ENCODE results near the gene HPCAL1.

The HPCAL1 gene

GRCh38 chr2:10375570-10376281 is 73.0 kb downstream of the HPCAL1 start:
- peak overlapping the region; percentile 30 for H3K27ac Mint-ChIP-seq
- H3K36me3 Mint-ChIP-seq (ENCODE audit: low read depth): peaks cover 39% of the 10 kb centered on the region
- intact Hi-C loops (cut with micrococcal nuclease): no loop called here
- peaks cover 66% of the 10 kb centered on the region for H3K4me1 Mint-ChIP-seq (ENCODE audit: low read depth)
- H3K9me3 Mint-ChIP-seq: no peaks in the 10 kb centered on the region
- H3K27me3 Mint-ChIP-seq: no peaks in the 10 kb centered on the region
- H3K4me3 Mint-ChIP-seq: no peak overlapping the region

DNA sequence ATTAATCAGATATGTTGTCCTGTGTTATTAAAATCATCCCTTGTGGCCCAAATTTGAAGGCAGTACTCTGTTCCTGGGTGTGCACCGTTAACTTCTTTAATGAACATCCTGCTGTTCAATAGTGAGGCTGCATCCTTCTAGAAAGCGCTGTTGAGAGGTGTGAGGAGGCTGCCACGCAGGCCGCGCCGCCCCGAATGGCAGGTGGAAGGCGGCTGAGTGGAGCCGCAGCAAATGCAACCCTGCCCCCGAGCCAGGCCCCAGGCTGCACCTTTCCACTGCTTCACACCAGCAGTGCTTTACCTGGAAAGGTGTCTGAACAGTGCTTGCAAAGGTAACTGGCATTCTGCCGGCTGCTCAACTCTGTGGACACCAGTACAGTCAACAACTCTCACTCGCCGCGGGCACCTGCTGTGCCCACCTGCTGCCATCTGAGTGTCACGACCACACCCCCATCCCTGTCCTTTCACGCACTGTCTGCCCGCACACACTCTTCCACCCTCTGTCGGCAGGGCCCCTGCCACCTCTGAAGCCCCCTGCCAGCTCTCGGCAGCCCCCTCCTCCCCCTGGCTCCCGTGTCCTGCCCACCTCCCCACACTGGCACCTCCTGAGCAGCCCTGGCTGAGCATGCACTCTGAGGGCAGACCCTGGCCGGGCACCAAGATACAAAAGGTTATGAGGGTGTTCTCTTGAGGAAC is 74.5 kb downstream of the HPCAL1 start:
- H3K27ac Mint-ChIP-seq: no peak overlapping the region
- no peaks in the 10 kb centered on the region for H3K27me3 Mint-ChIP-seq
- H3K9me3 Mint-ChIP-seq: no peaks in the 10 kb centered on the region

GRCh38 chr2:10377747-10378085 is 75.0 kb downstream of the HPCAL1 start:
- H3K27me3 Mint-ChIP-seq: no peaks in the 10 kb centered on the region
- H3K36me3 Mint-ChIP-seq (ENCODE audit: low read depth): peaks cover 38% of the 10 kb centered on the region
- H3K4me1 Mint-ChIP-seq (ENCODE audit: low read depth): peaks cover 80% of the 10 kb centered on the region
- intact Hi-C loops (cut with micrococcal nuclease): no loop called here
- no peaks in the 10 kb centered on the region for H3K9me3 Mint-ChIP-seq
- no peak overlapping the region for H3K4me3 Mint-ChIP-seq
- H3K27ac Mint-ChIP-seq: no peak overlapping the region

More for the DNA sequence above, 74.5 kb downstream of the HPCAL1 start:
- Mint-ChIP-seq H3K4me3 (no peak overlapping the region), H3K4me1 (ENCODE audit: low read depth) (peaks cover 75% of the 10 kb centered on the region), H3K36me3 (ENCODE audit: low read depth) (peaks cover 43% of the 10 kb centered on the region)
- intact Hi-C loops (cut with micrococcal nuclease): no loop called here

DNA sequence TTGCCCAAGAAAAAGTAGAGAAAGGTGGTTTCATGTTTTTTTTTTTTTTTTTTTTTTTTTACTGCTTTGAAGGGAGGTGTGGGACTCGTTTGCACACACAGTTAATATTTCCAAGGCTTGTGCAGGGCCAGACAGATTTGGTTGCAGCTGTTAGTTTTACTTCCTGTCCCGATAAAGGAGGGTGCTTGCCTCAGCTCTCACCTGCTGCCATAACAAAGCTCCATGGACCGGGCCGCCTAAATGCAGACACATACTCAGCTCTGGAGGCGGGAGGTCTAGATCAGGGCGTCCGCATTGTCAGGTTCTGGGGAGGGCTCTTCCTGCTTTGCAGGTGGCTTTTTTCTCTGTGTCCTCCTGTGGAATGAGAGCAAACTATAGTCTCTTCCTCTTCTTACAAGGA is 75.5 kb downstream of the HPCAL1 start:
- Mint-ChIP-seq H3K36me3 (ENCODE audit: low read depth) (peaks cover 33% of the 10 kb centered on the region), H3K4me3 (no peak overlapping the region), H3K4me1 (ENCODE audit: low read depth) (peaks cover 84% of the 10 kb centered on the region), H3K9me3 (no peaks in the 10 kb centered on the region), H3K27ac (no peak overlapping the region), H3K27me3 (no peaks in the 10 kb centered on the region)
- intact Hi-C loops (cut with micrococcal nuclease): no loop called here

DNA sequence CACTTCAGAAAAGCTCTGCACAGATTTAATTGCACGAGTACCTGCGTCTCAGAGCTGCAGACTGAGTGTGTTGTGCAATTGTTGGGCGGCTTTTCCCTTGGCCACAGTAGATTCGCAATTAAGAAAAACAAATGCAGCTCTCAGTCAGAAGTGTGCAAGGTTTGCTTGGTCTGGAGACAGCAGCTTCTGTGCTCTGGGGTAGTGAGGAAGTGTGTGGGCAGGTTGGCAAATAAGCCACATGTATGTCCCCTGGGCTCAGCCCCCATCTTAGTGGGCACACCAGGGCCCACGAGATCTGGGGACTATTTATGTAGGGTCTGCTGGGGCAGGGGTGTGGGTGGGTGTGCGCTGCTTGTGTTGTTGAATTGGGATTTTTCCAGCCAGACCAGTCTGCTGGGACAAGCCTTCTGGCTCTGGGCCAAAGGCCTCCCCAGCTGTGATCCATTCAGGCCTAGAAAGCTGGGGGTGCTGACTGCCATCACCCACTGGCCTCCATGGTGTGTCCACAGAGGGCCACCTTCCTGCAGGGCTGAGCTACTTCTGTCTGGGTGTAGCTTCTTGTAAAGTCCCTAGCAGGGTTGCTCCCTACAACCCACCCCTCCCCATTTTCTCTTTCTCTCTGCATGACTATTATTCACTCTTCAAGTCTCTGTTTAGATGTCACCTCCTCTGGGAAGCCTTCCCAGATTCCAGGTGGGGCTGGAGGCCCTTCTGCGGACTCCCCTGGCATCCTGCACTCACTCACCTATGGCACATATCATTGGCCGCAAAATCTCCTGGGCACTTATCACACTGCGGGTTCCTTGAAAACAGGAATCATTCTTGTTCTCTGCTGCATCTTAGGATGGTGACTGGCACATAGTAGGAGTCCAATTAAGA is 77.6 kb downstream of the HPCAL1 start:
- Mint-ChIP-seq H3K36me3 (ENCODE audit: low read depth) (peaks cover 15% of the 10 kb centered on the region), H3K27me3 (no peaks in the 10 kb centered on the region), H3K27ac (peak overlapping the region; percentile 36), H3K4me3 (no peak overlapping the region), H3K9me3 (no peaks in the 10 kb centered on the region), H3K4me1 (ENCODE audit: low read depth) (peaks cover 90% of the 10 kb centered on the region)
- intact Hi-C loops (cut with micrococcal nuclease): no loop called here

GRCh38 chr2:10381997-10382353 is 79.3 kb downstream of the HPCAL1 start:
- Mint-ChIP-seq H3K9me3 (no peaks in the 10 kb centered on the region), H3K27me3 (no peaks in the 10 kb centered on the region), H3K4me3 (no peak overlapping the region), H3K4me1 (ENCODE audit: low read depth) (peaks cover 97% of the 10 kb centered on the region), H3K36me3 (ENCODE audit: low read depth) (peaks cover 14% of the 10 kb centered on the region), H3K27ac (peak overlapping the region; percentile 56)
- intact Hi-C loops (cut with micrococcal nuclease): no loop called here

DNA sequence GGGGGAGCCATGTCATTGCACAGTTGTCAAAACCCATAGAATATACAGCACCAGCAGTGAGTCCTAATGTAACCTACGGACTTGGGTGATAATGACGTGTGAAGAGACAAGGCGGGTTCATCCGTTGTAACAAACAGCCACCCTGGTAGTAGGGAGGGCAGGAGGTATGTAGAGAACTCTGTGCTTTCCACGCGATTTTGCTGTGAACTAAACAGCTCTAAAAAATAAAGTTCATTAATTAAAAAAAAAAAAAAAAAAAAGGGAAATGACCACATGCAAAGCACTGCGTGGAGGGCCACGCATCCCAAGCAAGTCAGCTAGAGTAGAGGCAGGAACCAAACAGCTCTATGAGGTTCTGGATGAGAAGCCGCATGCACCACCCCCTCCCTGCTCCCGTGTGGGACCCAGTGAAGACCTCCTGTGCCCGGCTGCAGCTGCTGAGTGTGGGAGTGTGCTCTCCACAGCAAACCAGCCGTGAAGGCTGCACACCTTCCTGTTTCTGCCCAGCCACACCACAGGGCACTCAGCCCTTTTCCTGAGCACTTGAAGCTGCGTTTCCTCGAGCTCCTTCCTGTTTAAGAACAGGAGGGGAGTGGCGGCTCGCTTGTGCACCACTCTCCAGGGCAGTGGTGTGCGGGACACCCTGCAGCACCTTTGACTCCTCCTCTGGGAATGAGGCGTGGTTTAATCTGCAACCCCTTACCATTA is 79.8 kb downstream of the HPCAL1 start:
- Mint-ChIP-seq H3K27me3 (no peaks in the 10 kb centered on the region), H3K36me3 (ENCODE audit: low read depth) (peaks cover 9% of the 10 kb centered on the region), H3K27ac (peak overlapping the region; percentile 56), H3K4me1 (ENCODE audit: low read depth) (peaks cover 95% of the 10 kb centered on the region), H3K9me3 (no peaks in the 10 kb centered on the region), H3K4me3 (peak overlapping the region; percentile 57)
- intact Hi-C loops (cut with micrococcal nuclease): no loop called here

GRCh38 chr2:10383960-10384734 is 81.4 kb downstream of the HPCAL1 start:
- peak overlapping the region; percentile 14 for H3K27ac Mint-ChIP-seq
- intact Hi-C loops (cut with micrococcal nuclease): no loop called here
- peaks cover 6% of the 10 kb centered on the region for H3K36me3 Mint-ChIP-seq (ENCODE audit: low read depth)
- no peaks in the 10 kb centered on the region for H3K27me3 Mint-ChIP-seq
- peaks cover 89% of the 10 kb centered on the region for H3K4me1 Mint-ChIP-seq (ENCODE audit: low read depth)
- H3K9me3 Mint-ChIP-seq: no peaks in the 10 kb centered on the region
- H3K4me3 Mint-ChIP-seq: no peak overlapping the region

DNA sequence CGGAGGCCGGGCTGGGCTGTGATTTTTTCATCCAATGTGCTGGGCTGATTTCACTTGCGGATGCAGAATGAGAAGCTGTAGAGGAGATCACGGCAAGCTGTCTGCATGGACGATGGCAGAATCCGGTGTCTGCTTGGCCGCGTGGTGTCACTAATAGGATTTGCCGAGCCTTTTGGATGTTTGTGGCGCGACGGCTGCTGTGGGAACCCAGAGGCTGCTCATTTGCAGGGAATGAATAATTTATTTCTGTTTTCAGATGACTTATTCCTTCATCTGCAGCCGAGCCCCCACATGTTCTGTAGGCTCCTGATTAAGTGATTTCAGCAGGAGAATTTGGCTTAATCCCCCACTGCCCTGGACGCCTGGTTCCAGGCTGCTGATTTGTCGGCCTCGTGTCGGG is 82.8 kb downstream of the HPCAL1 start:
- no peaks in the 10 kb centered on the region for H3K27me3 Mint-ChIP-seq
- peaks cover 89% of the 10 kb centered on the region for H3K4me1 Mint-ChIP-seq (ENCODE audit: low read depth)
- H3K36me3 Mint-ChIP-seq (ENCODE audit: low read depth): peaks cover 6% of the 10 kb centered on the region
- H3K4me3 Mint-ChIP-seq: no peak overlapping the region
- H3K9me3 Mint-ChIP-seq: no peaks in the 10 kb centered on the region
- intact Hi-C loops (cut with micrococcal nuclease): no loop called here
- H3K27ac Mint-ChIP-seq: no peak overlapping the region

- H3K27me3 Mint-ChIP-seq: no peaks in the 10 kb centered on the region
- H3K9me3 Mint-ChIP-seq: no peaks in the 10 kb centered on the region
- peak overlapping the region; percentile 2 for H3K27ac Mint-ChIP-seq
- H3K4me3 Mint-ChIP-seq: no peak overlapping the region
- intact Hi-C loops (cut with micrococcal nuclease): no loop called here
- peaks cover 4% of the 10 kb centered on the region for H3K36me3 Mint-ChIP-seq (ENCODE audit: low read depth)
- H3K4me1 Mint-ChIP-seq (ENCODE audit: low read depth): peaks cover 89% of the 10 kb centered on the region
These were observed 83.4 kb downstream of the HPCAL1 start for GRCh38 chr2:10385933-10386773.

DNA sequence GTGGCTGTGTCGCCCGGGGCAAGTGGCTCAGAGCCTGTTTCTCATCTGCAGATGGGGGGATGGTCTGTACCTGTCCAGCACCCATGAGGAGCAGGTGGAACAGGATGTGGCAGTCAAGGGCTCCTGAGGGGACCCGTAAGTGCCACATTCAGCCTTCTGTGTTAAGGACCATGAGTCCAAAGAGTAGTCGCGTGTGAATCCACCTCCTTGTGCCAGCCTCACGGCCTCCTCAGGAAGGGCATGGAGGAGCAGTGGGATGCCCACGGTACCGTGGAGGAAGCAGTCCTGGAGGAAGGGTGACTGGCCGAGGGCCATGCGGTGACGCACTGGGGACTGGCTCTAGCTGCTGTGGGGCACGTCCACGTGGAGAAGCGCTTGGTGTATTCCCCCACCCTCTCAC is 84.3 kb downstream of the HPCAL1 start:
- H3K4me1 Mint-ChIP-seq (ENCODE audit: low read depth): peaks cover 88% of the 10 kb centered on the region
- H3K27me3 Mint-ChIP-seq: no peaks in the 10 kb centered on the region
- H3K27ac Mint-ChIP-seq: no peak overlapping the region
- H3K36me3 Mint-ChIP-seq (ENCODE audit: low read depth): no peaks in the 10 kb centered on the region
- intact Hi-C loops (cut with micrococcal nuclease): no loop called here
- H3K4me3 Mint-ChIP-seq: no peak overlapping the region
- H3K9me3 Mint-ChIP-seq: no peaks in the 10 kb centered on the region

DNA sequence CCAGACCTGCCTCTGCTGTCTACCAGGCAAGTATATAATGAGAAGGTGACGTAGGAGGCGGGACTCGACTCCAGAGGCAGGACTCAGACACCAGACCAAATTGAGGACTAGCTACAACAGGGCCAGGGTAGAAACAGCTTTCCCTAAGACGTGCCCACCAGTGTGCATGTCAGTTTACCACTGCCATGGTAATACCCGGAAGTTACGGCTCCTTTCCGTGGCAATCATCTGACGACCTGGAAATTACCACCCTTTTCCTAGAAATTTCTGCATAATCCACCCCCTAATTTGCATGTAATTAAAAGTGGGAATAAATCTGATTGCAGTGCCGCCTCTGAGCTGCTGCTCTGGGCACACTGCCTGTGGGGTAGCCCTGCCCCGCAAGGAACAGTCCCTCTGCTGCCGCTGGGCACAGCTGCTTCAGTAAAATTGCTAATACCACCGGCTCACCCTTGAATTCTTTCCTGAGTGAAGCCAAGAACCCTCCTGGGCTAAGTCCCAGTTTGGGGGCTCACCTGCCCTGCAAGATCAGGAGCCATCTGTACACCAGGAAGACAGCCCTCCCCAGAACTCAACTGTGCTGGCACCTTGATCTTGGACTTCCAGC is 86.4 kb downstream of the HPCAL1 start:
- Mint-ChIP-seq H3K36me3 (ENCODE audit: low read depth) (no peaks in the 10 kb centered on the region), H3K4me1 (ENCODE audit: low read depth) (peaks cover 89% of the 10 kb centered on the region), H3K9me3 (no peaks in the 10 kb centered on the region), H3K27ac (peak overlapping the region; percentile 40), H3K4me3 (no peak overlapping the region), H3K27me3 (no peaks in the 10 kb centered on the region)
- intact Hi-C loops (cut with micrococcal nuclease): no loop called here

Measured in dendritic cell treated with granulocyte-macrophage colony-stimulating factor and Interleukin-4, amounts not matched to agents 40 ng/mL and 50 ng/mL, for 4 days (primary cell).